GM21526 (cell line): ENCODE results near the gene ARHGAP1.
"Not testable (repeated sequence)": the region's sequence is repeated elsewhere in the genome, so short reads cannot be mapped to it uniquely, and the experiment has no call there.

Source experiments
- ATAC-seq: cut with Tn5 transposase; IDR thresholded peaks from one replicate; pipeline ENCODE4 v1.9.1; 2021; ENCODE audit warnings: moderate library complexity; ENCODE audit not compliant: unreplicated experiment, low FRiP score

Gene ARHGAP1

DNA sequence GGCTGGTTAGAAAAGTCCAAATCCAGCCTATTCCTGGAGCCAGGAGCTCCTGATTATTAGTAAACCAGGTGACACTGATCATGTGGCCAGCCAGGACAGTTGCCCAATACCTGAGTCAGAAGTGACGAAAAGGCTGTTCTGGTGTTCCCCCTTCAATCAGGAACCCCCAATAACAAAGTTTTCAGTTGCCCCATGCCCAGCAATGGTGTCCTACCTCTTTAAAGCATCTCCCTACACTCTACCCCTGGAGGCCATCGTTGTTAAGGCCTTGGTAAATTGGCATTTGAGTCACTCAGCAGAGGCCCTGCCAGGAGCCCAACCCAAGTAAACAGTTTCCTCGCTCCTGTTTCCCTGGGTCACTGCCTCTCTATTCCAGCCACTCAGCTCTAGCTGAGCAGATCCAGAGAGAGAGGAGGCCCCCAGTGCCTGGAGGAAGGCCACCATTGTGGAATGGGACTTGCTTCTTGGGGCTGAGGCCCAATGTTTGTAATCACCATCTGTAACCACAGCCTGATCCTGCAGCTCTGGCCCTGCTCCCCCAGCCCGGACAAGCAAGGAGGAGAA is 25.0 kb downstream of the ARHGAP1 start:
- ATAC-seq = no peak

GRCh38 chr11:46674463-46675287 is 25.7 kb downstream of the ARHGAP1 start:
- no peak for ATAC-seq

GRCh38 chr11:46673713-46674462 is 26.5 kb downstream of the ARHGAP1 start:
- ATAC-seq = no peak

DNA sequence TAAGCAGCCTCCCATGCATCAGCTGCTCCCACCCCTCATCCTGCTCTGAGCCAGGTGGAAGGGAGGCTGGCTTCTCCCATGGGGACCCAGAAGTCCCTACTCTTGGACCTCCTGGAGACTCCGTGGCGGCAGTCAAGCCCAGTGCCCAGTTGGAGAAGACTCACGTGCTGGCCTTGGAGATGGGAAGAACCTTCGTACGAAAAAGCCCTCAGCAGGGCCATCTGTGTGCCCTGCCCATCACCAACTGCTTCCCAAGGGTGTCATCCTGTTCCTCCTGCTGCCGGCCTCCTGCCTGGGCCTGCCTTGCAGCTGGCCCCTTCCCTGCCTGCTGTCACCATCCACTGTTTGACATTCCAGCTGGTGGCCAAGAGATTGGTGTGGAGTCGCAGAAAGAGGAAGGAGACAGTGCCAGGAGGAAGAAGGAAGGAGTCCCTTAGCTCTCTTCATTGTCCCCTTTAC is 28.0 kb downstream of the ARHGAP1 start:
- no peak for ATAC-seq

GRCh38 chr11:46671958-46672315 is 28.5 kb downstream of the ARHGAP1 start:
- ATAC-seq = no peak

- not testable (repeated sequence) for ATAC-seq
These were observed 29.9 kb downstream of the ARHGAP1 start for GRCh38 chr11:46670521-46670920.

- ATAC-seq = no peak
These were observed 30.7 kb downstream of the ARHGAP1 start for GRCh38 chr11:46669711-46670139.

DNA sequence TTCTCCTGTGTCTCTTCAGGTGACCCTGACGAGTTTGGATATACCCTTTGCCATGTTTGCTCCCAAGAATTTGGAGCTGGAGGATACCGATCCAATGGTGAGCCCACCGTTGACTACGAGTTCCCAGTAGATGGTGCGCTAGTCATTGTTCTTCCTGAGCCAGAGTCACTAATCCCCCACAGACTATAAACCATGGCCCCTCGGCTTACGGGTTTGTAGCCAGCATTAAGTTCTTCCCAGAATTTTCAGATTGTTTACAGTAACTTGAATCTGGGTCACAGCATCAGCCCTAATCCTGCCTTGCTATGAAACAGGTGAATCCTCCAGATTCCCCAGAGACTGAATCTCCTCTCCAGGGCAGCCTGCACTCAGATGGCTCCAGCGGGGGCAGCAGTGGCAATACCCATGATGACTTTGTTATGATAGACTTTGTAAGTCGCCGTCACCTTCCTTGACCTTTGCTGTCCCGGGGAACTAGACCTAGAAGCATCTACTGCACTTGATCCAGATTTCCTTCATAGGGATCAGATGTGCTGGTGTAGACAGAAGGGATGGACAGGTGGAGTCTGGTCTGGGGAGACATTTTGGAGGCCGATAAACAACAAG is 31.8 kb downstream of the ARHGAP1 start:
- no peak for ATAC-seq

GRCh38 chr11:46667043-46667481 is 33.4 kb downstream of the ARHGAP1 start:
- no peak for ATAC-seq

DNA sequence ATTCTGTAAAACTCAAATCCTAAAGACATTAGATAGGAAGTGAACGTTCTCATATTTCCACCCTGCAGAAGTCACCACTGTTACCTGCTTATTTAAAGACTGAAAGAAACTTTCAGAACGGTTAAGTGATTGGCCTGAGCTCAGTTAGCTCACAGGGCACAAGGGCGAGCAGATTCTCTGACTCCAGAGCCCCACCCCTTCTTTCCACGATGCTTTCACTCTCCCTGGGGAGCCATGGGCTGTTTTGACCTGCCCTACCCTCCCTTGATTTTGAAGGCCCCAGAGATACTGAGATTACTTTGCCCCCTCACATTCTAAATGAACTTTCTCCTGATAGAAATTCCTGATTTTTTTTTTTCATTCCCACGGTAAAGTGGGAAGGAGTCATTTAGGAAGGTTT is 33.9 kb downstream of the ARHGAP1 start:
- ATAC-seq = no peak

- ATAC-seq = no peak
These were observed 35.1 kb downstream of the ARHGAP1 start for GRCh38 chr11:46665356-46665755.

- ATAC-seq = no peak
These were observed 35.8 kb downstream of the ARHGAP1 start for GRCh38 chr11:46664612-46665011.

- ATAC-seq = no peak
These were observed 37.0 kb downstream of the ARHGAP1 start for GRCh38 chr11:46663277-46663940.

GRCh38 chr11:46662366-46662765 is 38.1 kb downstream of the ARHGAP1 start:
- no peak for ATAC-seq

DNA sequence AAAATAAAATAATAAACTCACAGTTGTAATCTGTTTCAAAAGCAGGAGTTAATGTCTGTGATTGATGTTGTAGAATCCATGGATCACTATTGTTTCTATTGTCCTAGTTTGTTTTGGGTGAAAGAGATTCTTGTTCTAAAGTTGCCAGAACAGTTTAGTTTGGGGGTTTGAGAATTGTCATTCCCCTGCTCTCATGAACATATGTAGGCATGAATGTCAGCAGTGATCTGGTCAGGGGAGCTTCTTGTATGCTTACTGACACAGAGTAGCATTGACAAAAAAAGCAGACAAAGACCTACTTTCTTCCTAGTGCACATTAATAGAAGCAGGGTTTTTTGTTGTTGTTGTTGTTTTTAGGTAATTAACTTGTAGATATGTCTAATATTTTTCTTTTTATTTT is 38.6 kb downstream of the ARHGAP1 start:
- no peak for ATAC-seq

GRCh38 chr11:46659908-46660307 is 40.5 kb downstream of the ARHGAP1 start:
- ATAC-seq = no peak

DNA sequence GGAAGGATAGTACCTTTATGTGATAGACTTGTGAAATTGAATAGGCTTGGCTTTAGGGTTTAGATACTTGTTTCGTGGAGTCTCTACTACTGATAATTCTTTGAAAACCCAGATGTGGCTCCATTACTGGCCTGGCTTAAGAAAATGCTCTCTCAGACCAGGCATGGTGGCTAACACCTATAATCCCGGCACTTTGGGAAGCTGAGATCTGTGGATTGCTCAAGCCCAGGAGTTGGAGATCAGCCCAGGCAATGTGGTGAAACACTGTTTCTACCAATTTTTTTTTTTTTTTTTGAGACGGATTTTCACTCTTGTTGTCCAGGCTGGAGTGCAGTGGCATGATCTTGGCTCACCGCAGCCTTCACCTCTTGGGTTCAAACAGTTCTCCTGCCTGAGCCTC is 42.2 kb downstream of the ARHGAP1 start:
- no peak for ATAC-seq

- ATAC-seq = no peak
These were observed 43.2 kb downstream of the ARHGAP1 start for GRCh38 chr11:46657186-46657585.

- no peak for ATAC-seq
These were observed 44.8 kb downstream of the ARHGAP1 start for GRCh38 chr11:46655631-46656030.

DNA sequence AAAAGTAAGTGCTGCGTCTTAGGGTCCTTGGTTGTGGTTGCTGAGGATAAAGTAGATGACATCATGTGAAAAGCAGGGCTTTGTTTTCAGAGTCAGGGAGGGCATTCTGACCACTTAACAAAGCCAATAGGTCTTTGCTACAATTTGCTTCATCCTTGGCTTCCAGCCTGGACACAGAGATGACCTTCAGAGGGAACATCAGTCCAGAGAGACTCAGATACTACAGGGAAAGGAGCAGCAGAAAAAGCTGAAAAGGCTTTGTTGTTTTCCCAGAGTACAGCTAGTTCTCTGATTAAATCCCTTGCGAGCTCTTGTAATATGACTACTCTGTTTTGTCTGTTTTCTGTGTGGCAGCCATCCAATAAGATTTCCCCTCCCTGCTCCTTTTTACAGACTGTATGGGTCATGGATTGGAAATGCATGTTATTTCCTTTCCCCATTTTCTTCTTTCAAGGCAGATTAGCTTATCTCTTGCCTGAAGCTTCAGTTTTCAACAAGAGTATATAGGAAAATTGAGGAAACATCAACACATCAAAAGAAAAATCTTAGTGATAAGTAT is 51.2 kb downstream of the ARHGAP1 start:
- no peak for ATAC-seq
